Pancreas (tissue), 10 donors: ENCODE measurements around the gene ROBO1. TPM values are rescaled to one million over a fixed set of nuclear protein-coding genes. Genes with fewer than 3 reads are reported as not detected.

Experiments used
- ATAC-seq, 4 donors: fragments of 200-7000 bp; cut with Tn5 transposase; one replicate each; pipeline versions ENCODE4 v1.8.0 to v1.9.1; 2020; ENCODE audit warnings: mild to moderate bottlenecking in 4 of 4, moderate library complexity in 4 of 4
- DNase-seq, 6 donors: peaks; one replicate each; pipeline ENCODE4 v3.0.0-alpha.2; 2020
- FAIRE-seq: peaks from 2 replicates; lab custom pipeline; 2012; peaks lifted over from hg19 to GRCh38; lab: Jason Lieb, UNC
- H3K27ac ChIP-seq, 4 donors: fragments of 200-600 bp; sonication (generic); 1 replicate in 3 of 4; 2 replicates in 1 of 4; pipeline versions ENCODE4 v1.5.0 to v1.8.0; 2020
- H3K27me3 ChIP-seq, 4 donors: fragments of 200-600 bp; one replicate each; pipeline ENCODE4 v1.8.0; 2021
- H3K36me3 ChIP-seq, 3 donors: fragments of 200-600 bp; sonication (generic) in 1 of 3; one replicate each; pipeline versions ENCODE4 v1.5.0 to v1.8.0; 2020 to 2021
- H3K4me1 ChIP-seq, 3 donors: fragments of 200-600 bp; one replicate each; pipeline ENCODE4 v1.8.0; 2021
- H3K4me3 ChIP-seq, 4 donors: fragments of 200-600 bp; sonication (generic) in 2 of 4; one replicate each; pipeline versions ENCODE4 v1.5.0 to v1.8.0; 2020 to 2021
- H3K9me3 ChIP-seq, 4 donors: fragments of 200-600 bp; one replicate each; pipeline ENCODE4 v1.8.0; 2021
- CTCF ChIP-seq, 4 donors: fragments of 200-600 bp; sonication (generic) in 3 of 4; IDR thresholded peaks; one replicate each; pipeline versions ENCODE4 v1.5.0 to v1.8.0; 2021; ENCODE audit warnings: antibody characterized with exemption in 4 of 4
- WGBS, 2 donors: extraction: QIAGEN DNeasy Blood & Tissue Kit; methylation state at CpG; one replicate each; pipeline ENCODE4 v1.1.7; 2013; 5-methylcytosine and 5-hydroxymethylcytosine counted together
- intact Hi-C, 3 donors: fragments of 100-400 bp; cut with DNase I; formaldehyde crosslinking; loops; one replicate each; pipeline versions ENCODE4 v1.11.1 to v1.14.2; 2022
- polyA plus RNA-seq, 2 donors: library from polyadenylated mRNA; stranded (reverse); fragments of 200-250 nt; gene quantifications; one replicate each; pipeline ENCODE4 v1.2.3, GENCODE V29; 2013
- total RNA-seq, 6 donors: library from RNA; stranded (reverse); fragmentation: NEBNext Ultra II Directional in 4 of 6; extraction: Animal tissue kit (Norgen Biotek cat#: 25700) in 4 of 6; gene quantifications; one replicate each; pipeline versions ENCODE4 v1.2.1 to v1.2.4, GENCODE V29; 2021 to 2023
- donor health status: healthy with polysubstance abuse.
- donor health status: DM: no; HTN: no; CAD: no; lungs with moderate emphysema.
- donor health status: DM: no; HTN: no; CAD: no.
- donor health status: control.
- donor health status: control.
- donor health status: Bipolar disorder and iron deficiency.
- donor health status: DM: yes; HTN: yes; CAD: no.
- donor health status: DM: no; HTN: no; CAD: no.
- donor health status: DM: no; HTN: no; CAD: no.
- donor health status: DM: yes; HTN: yes; CAD: no.

ROBO1 gene
- total and polyA plus RNA-seq, 8 donors: 0.51 to 8.5 (median 2.8) TPM

GRCh38 chr3:79012946-79013362, 754.8 kb downstream of the ROBO1 start:
- FAIRE-seq (no peak), ATAC-seq (no peak), DNase-seq (no peak)
- WGBS, 2 donors: 46 to 52% methylated on average over 2 of the region's 2 CpGs
- Histone ChIP-seq H3K36me3 (no peaks in the 10 kb centered on the region), H3K27ac (no peak overlapping the region), H3K4me1 (no peaks in the 10 kb centered on the region), H3K4me3 (no peak overlapping the region), H3K27me3 (no peaks in the 10 kb centered on the region), H3K9me3 (no peaks in the 10 kb centered on the region)
- no peak for TF ChIP-seq CTCF (IDR thresholded peaks at IDR 0.05)
- intact Hi-C loops: no loop called here

- no peak for ATAC-seq
- FAIRE-seq: no peak
- H3K36me3 ChIP-seq: no peaks in the 10 kb centered on the region
- H3K4me1 ChIP-seq: no peaks in the 10 kb centered on the region
- no peak for TF ChIP-seq CTCF (IDR thresholded peaks at IDR 0.05)
- H3K27me3 ChIP-seq: no peaks in the 10 kb centered on the region
- H3K9me3 ChIP-seq: no peaks in the 10 kb centered on the region
- intact Hi-C loops: no loop called here
- DNase-seq: no peak
- H3K27ac ChIP-seq: no peak overlapping the region
- H3K4me3 ChIP-seq: no peak overlapping the region
- 67 to 71% methylated on average over 2 of the region's 2 CpGs for WGBS, 2 donors
Measured at GRCh38 chr3:79012530-79012913, 755.3 kb downstream of the ROBO1 start.

- WGBS, 2 donors: 65 to 69% methylated on average over 5 of the region's 5 CpGs
- FAIRE-seq: no peak
- Histone ChIP-seq H3K27me3 (no peaks in the 10 kb centered on the region), H3K4me3 (no peak overlapping the region), H3K36me3 (no peaks in the 10 kb centered on the region), H3K4me1 (no peaks in the 10 kb centered on the region), H3K27ac (no peak overlapping the region), H3K9me3 (no peaks in the 10 kb centered on the region)
- DNase-seq: no peak
- peak in 2 of 4 donors; percentile 62 to 63 for ATAC-seq
- intact Hi-C loops: no loop called here
- TF ChIP-seq CTCF (IDR thresholded peaks at IDR 0.05): no peak
Measured at GRCh38 chr3:79011821-79012529, 755.8 kb downstream of the ROBO1 start.

- intact Hi-C loops: no loop called here
- Histone ChIP-seq H3K4me1 (no peaks in the 10 kb centered on the region), H3K36me3 (no peaks in the 10 kb centered on the region), H3K27me3 (no peaks in the 10 kb centered on the region), H3K4me3 (no peak overlapping the region), H3K27ac (no peak overlapping the region), H3K9me3 (no peaks in the 10 kb centered on the region)
- DNase-seq: no peak
- no peak for ATAC-seq
- no peak for FAIRE-seq
- no peak for TF ChIP-seq CTCF (IDR thresholded peaks at IDR 0.05)
Measured at GRCh38 chr3:79009861-79010260, 757.9 kb downstream of the ROBO1 start.

GRCh38 chr3:79006077-79006476, 761.7 kb downstream of the ROBO1 start:
- Histone ChIP-seq H3K4me1 (no peaks in the 10 kb centered on the region), H3K9me3 (no peaks in the 10 kb centered on the region), H3K27ac (no peak overlapping the region), H3K27me3 (no peaks in the 10 kb centered on the region), H3K4me3 (no peak overlapping the region), H3K36me3 (no peaks in the 10 kb centered on the region)
- no peak for ATAC-seq
- DNase-seq: no peak
- intact Hi-C loops: no loop called here
- no peak for TF ChIP-seq CTCF (IDR thresholded peaks at IDR 0.05)
- no peak for FAIRE-seq
- 33 to 42% methylated on average over 1 of the region's 1 CpG for WGBS, 2 donors
